ENCODE results near the gene DOK6.
"Not testable (repeated sequence)": the region's sequence is repeated elsewhere in the genome, so short reads cannot be mapped to it uniquely, and the experiment has no call there.

DOK6 gene

DNA sequence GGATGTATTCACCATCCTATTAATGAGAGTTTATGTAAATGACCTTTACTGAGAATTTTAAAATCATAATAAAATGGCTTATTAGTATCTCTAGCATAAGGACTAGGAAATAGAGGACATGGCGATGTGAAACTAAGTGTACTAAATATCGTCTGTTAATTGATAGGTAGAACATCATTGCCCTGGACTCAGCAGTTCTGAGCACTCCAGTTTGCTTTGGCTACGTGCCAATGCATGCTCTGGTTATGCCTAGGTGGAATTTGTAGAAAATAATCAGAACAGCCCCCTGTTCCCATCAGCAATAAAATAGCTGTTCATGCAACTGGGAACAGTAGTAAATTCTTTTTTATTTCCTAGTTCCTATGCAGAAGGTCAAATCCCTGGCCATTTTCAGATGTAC is 247.8 kb downstream of the DOK6 start:
- no peak overlapping the region for H3K9ac ChIP-seq (ENCODE audit: low read length in 2 of 2)
- no peaks in the 10 kb centered on the region for H3K27me3 ChIP-seq (ENCODE audit: control insufficient read depth in 1 of 2, insufficient read depth in 2 of 2, low read length in 2 of 2)
- no peaks in the 10 kb centered on the region for H3K4me1 ChIP-seq (ENCODE audit: control insufficient read depth, insufficient read depth, low read length)
- H3K9me3 ChIP-seq (ENCODE audit: control insufficient read depth in 2 of 2, low read length in 2 of 2): no peaks in the 10 kb centered on the region
- no peak overlapping the region for H3K27ac ChIP-seq (ENCODE audit: low read length)
- no peak overlapping the region for H3K4me3 ChIP-seq (ENCODE audit: low read length in 2 of 2)
- no peaks in the 10 kb centered on the region for H3K36me3 ChIP-seq (ENCODE audit: control insufficient read depth in 2 of 2, insufficient read depth in 2 of 2, low read length in 2 of 2)

- no peaks in the 10 kb centered on the region for H3K4me1 ChIP-seq (ENCODE audit: control insufficient read depth, insufficient read depth, low read length)
- no peaks in the 10 kb centered on the region for H3K36me3 ChIP-seq (ENCODE audit: control insufficient read depth in 2 of 2, insufficient read depth in 2 of 2, low read length in 2 of 2)
- no peak overlapping the region for H3K9ac ChIP-seq (ENCODE audit: low read length in 2 of 2)
- no peaks in the 10 kb centered on the region for H3K27me3 ChIP-seq (ENCODE audit: control insufficient read depth in 1 of 2, insufficient read depth in 2 of 2, low read length in 2 of 2)
- no peak overlapping the region for H3K4me3 ChIP-seq (ENCODE audit: low read length in 2 of 2)
- H3K9me3 ChIP-seq (ENCODE audit: control insufficient read depth in 2 of 2, low read length in 2 of 2): no peaks in the 10 kb centered on the region
- no peak overlapping the region for H3K27ac ChIP-seq (ENCODE audit: low read length)
Observed at GRCh38 chr18:69649684-69650083, 249.0 kb downstream of the DOK6 start.

DNA sequence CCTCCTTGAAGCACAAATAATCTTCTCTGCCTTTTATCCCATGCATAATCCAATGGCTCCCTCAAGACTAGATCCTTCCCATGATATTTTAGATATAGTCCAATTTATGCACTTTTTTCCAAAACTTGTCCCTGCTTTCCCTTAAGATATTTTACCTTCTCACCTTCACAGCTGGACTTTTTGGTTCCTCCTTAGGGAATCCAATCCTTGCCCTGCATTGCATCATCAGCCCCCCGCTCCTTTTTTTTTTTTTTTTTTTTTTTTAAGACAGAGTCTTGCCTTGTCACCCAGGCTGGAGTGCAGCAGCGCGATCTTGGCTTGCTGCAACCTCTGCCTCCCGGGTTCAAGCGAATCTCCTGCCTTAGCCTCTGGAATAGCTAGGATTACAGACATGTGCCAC is 250.6 kb downstream of the DOK6 start:
- H3K36me3 ChIP-seq (ENCODE audit: control insufficient read depth in 2 of 2, insufficient read depth in 2 of 2, low read length in 2 of 2): no peaks in the 10 kb centered on the region
- no peaks in the 10 kb centered on the region for H3K9me3 ChIP-seq (ENCODE audit: control insufficient read depth in 2 of 2, low read length in 2 of 2)
- no peak overlapping the region for H3K4me3 ChIP-seq (ENCODE audit: low read length in 2 of 2)
- no peaks in the 10 kb centered on the region for H3K27me3 ChIP-seq (ENCODE audit: control insufficient read depth in 1 of 2, insufficient read depth in 2 of 2, low read length in 2 of 2)
- no peak overlapping the region for H3K27ac ChIP-seq (ENCODE audit: low read length)
- no peak overlapping the region for H3K9ac ChIP-seq (ENCODE audit: low read length in 2 of 2)
- no peaks in the 10 kb centered on the region for H3K4me1 ChIP-seq (ENCODE audit: control insufficient read depth, insufficient read depth, low read length)

DNA sequence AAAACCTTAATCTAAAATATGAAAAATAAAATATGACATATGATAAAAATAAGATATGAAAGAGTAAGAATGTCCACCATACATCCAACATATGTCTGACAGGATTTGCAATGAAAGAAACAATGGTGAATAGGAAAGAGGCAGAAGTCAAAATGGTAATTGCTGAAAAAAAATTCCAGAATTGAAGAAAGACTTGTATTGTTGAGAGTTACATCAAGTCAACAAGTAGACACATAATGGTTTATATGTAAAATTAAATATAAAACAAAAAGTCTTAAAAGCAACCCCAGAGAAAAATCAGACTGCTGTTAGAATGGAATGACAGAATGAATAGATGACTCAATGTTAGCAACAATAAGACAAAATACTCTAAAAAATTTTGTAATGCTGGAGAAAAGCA is 255.1 kb downstream of the DOK6 start:
- no peaks in the 10 kb centered on the region for H3K27me3 ChIP-seq (ENCODE audit: control insufficient read depth in 1 of 2, insufficient read depth in 2 of 2, low read length in 2 of 2)
- no peak overlapping the region for H3K9ac ChIP-seq (ENCODE audit: low read length in 2 of 2)
- no peaks in the 10 kb centered on the region for H3K4me1 ChIP-seq (ENCODE audit: control insufficient read depth, insufficient read depth, low read length)
- no peaks in the 10 kb centered on the region for H3K36me3 ChIP-seq (ENCODE audit: control insufficient read depth in 2 of 2, insufficient read depth in 2 of 2, low read length in 2 of 2)
- no peaks in the 10 kb centered on the region for H3K9me3 ChIP-seq (ENCODE audit: control insufficient read depth in 2 of 2, low read length in 2 of 2)
- H3K27ac ChIP-seq (ENCODE audit: low read length): no peak overlapping the region
- no peak overlapping the region for H3K4me3 ChIP-seq (ENCODE audit: low read length in 2 of 2)

DNA sequence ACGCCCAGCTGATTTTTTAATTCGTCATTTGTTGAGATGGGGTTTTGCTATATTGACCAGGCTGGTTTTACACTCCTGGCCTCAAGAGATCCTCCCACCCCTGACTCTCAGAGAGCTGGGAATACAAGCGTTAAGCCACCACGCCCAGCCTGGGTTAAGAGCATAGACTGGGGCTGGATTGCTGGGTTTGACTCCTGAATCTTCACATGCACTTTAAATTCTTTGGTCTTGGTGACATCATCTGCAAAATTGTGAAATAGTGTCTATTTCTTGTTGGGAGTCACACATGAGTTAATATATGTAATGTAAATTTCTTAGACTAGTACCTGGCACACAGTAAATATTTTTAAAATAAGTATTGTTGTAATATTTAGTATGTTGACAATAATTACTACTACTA is 257.4 kb downstream of the DOK6 start:
- Histone ChIP-seq H3K27me3 (ENCODE audit: control insufficient read depth in 1 of 2, insufficient read depth in 2 of 2, low read length in 2 of 2) (no peaks in the 10 kb centered on the region), H3K4me1 (ENCODE audit: control insufficient read depth, insufficient read depth, low read length) (no peaks in the 10 kb centered on the region)

DNA sequence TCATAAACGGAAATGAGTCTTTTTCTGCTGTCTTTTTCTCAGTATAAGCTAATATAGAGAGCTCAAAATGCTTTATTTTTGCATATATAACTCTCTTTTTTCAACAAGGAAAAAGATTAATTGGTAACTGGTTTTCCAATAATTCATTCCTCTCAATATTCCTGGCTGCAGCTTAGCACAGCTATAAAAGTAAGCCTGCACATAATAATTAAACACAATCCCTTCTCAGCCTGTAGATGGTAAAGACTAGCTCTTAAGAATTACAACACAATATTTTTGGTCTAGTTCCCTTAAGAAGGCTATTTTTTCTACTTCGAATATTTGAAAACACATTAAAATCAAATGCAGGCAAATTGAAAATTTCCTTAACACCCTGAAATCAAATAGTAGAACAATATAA is 258.0 kb downstream of the DOK6 start:
- H3K27ac ChIP-seq (ENCODE audit: low read length): no peak overlapping the region
- no peaks in the 10 kb centered on the region for H3K27me3 ChIP-seq (ENCODE audit: control insufficient read depth in 1 of 2, insufficient read depth in 2 of 2, low read length in 2 of 2)
- no peaks in the 10 kb centered on the region for H3K4me1 ChIP-seq (ENCODE audit: control insufficient read depth, insufficient read depth, low read length)
- H3K4me3 ChIP-seq (ENCODE audit: low read length in 2 of 2): no peak overlapping the region
- H3K9ac ChIP-seq (ENCODE audit: low read length in 2 of 2): no peak overlapping the region
- H3K36me3 ChIP-seq (ENCODE audit: control insufficient read depth in 2 of 2, insufficient read depth in 2 of 2, low read length in 2 of 2): no peaks in the 10 kb centered on the region
- no peaks in the 10 kb centered on the region for H3K9me3 ChIP-seq (ENCODE audit: control insufficient read depth in 2 of 2, low read length in 2 of 2)

More for the DNA sequence above, 257.4 kb downstream of the DOK6 start:
- Histone ChIP-seq H3K9ac (ENCODE audit: low read length in 2 of 2) (no peak overlapping the region), H3K36me3 (ENCODE audit: control insufficient read depth in 2 of 2, insufficient read depth in 2 of 2, low read length in 2 of 2) (no peaks in the 10 kb centered on the region), H3K27ac (ENCODE audit: low read length) (no peak overlapping the region), H3K4me3 (ENCODE audit: low read length in 2 of 2) (no peak overlapping the region), H3K9me3 (ENCODE audit: control insufficient read depth in 2 of 2, low read length in 2 of 2) (no peaks in the 10 kb centered on the region)

DNA sequence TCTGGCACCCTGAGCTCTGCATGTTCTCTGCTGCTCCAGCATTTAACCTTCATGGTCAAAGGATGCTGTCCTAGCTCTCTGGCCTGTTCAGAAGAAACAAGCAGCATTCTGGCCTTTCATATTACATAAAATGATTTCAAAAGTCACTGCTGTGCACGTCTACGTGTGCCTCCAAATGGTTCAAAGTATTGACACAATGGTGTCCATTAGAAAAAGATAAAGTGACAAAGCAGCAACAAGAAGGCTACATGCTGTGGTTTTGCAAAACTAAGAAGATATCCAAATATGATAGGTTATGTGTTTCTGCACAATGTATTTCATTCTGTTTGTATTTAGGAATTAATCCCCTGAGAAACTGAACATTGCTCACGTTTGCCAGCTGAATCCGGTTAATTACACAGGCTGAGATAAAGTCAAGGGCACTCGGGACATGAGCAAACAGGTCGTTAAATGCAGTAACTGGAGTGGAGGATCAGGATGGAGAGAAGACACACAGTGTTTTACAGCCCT is 258.5 kb downstream of the DOK6 start:
- H3K36me3 ChIP-seq (ENCODE audit: control insufficient read depth in 2 of 2, insufficient read depth in 2 of 2, low read length in 2 of 2): no peaks in the 10 kb centered on the region
- H3K4me1 ChIP-seq (ENCODE audit: control insufficient read depth, insufficient read depth, low read length): no peaks in the 10 kb centered on the region
- H3K9me3 ChIP-seq (ENCODE audit: control insufficient read depth in 2 of 2, low read length in 2 of 2): no peaks in the 10 kb centered on the region
- no peaks in the 10 kb centered on the region for H3K27me3 ChIP-seq (ENCODE audit: control insufficient read depth in 1 of 2, insufficient read depth in 2 of 2, low read length in 2 of 2)
- H3K27ac ChIP-seq (ENCODE audit: low read length): no peak overlapping the region
- no peak overlapping the region for H3K9ac ChIP-seq (ENCODE audit: low read length in 2 of 2)
- H3K4me3 ChIP-seq (ENCODE audit: low read length in 2 of 2): no peak overlapping the region

DNA sequence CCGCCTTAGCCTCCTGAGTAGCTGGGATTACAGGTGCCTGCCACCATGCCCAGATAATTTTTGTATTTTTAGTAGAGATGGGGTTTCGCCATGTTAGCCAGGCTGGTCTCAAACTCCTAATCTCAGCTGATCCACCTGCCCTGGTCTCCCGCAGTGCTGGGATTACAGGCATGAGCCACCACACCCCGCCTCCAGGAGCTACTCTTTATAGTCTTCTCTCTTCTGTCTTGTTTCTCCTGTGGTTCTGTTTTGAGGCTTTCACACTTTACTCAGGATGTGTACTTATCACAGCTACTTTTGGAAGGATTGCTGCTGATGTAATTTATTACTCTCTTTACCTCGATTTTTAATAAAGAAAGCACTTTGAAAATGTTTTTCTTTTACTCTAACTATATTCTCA is 261.4 kb downstream of the DOK6 start:
- H3K36me3 ChIP-seq (ENCODE audit: control insufficient read depth in 2 of 2, insufficient read depth in 2 of 2, low read length in 2 of 2); H3K27ac ChIP-seq (ENCODE audit: low read length); H3K27me3 ChIP-seq (ENCODE audit: control insufficient read depth in 1 of 2, insufficient read depth in 2 of 2, low read length in 2 of 2); H3K4me3 ChIP-seq (ENCODE audit: low read length in 2 of 2); H3K9me3 ChIP-seq (ENCODE audit: control insufficient read depth in 2 of 2, low read length in 2 of 2); H3K9ac ChIP-seq (ENCODE audit: low read length in 2 of 2); H3K4me1 ChIP-seq (ENCODE audit: control insufficient read depth, insufficient read depth, low read length): not testable (repeated sequence)

- no peaks in the 10 kb centered on the region for H3K27me3 ChIP-seq (ENCODE audit: control insufficient read depth in 1 of 2, insufficient read depth in 2 of 2, low read length in 2 of 2)
- H3K36me3 ChIP-seq (ENCODE audit: control insufficient read depth in 2 of 2, insufficient read depth in 2 of 2, low read length in 2 of 2): no peaks in the 10 kb centered on the region
- no peak overlapping the region for H3K4me3 ChIP-seq (ENCODE audit: low read length in 2 of 2)
- H3K9ac ChIP-seq (ENCODE audit: low read length in 2 of 2): no peak overlapping the region
- no peak overlapping the region for H3K27ac ChIP-seq (ENCODE audit: low read length)
- no peaks in the 10 kb centered on the region for H3K9me3 ChIP-seq (ENCODE audit: control insufficient read depth in 2 of 2, low read length in 2 of 2)
- H3K4me1 ChIP-seq (ENCODE audit: control insufficient read depth, insufficient read depth, low read length): no peaks in the 10 kb centered on the region
Observed at GRCh38 chr18:69664399-69664798, 263.7 kb downstream of the DOK6 start.

GRCh38 chr18:69674292-69674877 is 273.7 kb downstream of the DOK6 start:
- no peak overlapping the region for H3K9ac ChIP-seq (ENCODE audit: low read length in 2 of 2)
- no peaks in the 10 kb centered on the region for H3K4me1 ChIP-seq (ENCODE audit: control insufficient read depth, insufficient read depth, low read length)
- H3K4me3 ChIP-seq (ENCODE audit: low read length in 2 of 2): no peak overlapping the region
- no peaks in the 10 kb centered on the region for H3K36me3 ChIP-seq (ENCODE audit: control insufficient read depth in 2 of 2, insufficient read depth in 2 of 2, low read length in 2 of 2)
- H3K9me3 ChIP-seq (ENCODE audit: control insufficient read depth in 2 of 2, low read length in 2 of 2): no peaks in the 10 kb centered on the region
- H3K27ac ChIP-seq (ENCODE audit: low read length): no peak overlapping the region
- H3K27me3 ChIP-seq (ENCODE audit: control insufficient read depth in 1 of 2, insufficient read depth in 2 of 2, low read length in 2 of 2): no peaks in the 10 kb centered on the region

- Histone ChIP-seq H3K36me3 (ENCODE audit: control insufficient read depth in 2 of 2, insufficient read depth in 2 of 2, low read length in 2 of 2) (no peaks in the 10 kb centered on the region), H3K27ac (ENCODE audit: low read length) (no peak overlapping the region), H3K27me3 (ENCODE audit: control insufficient read depth in 1 of 2, insufficient read depth in 2 of 2, low read length in 2 of 2) (no peaks in the 10 kb centered on the region), H3K9ac (ENCODE audit: low read length in 2 of 2) (no peak overlapping the region), H3K4me1 (ENCODE audit: control insufficient read depth, insufficient read depth, low read length) (no peaks in the 10 kb centered on the region), H3K9me3 (ENCODE audit: control insufficient read depth in 2 of 2, low read length in 2 of 2) (no peaks in the 10 kb centered on the region), H3K4me3 (ENCODE audit: low read length in 2 of 2) (no peak overlapping the region)
Observed at GRCh38 chr18:69674966-69675365, 274.3 kb downstream of the DOK6 start.

Measured in stomach smooth muscle (tissue), 2 donors.